GM12874 (cell line): ENCODE data around the gene MRPL48.

Source experiments
- CTCF ChIP-seq: IDR thresholded peaks from 2 replicates; pipeline ENCODE4 v1.5.1; 2011; ENCODE audit warnings: low read depth, mild to moderate bottlenecking, control low read depth, low read length, moderate library complexity; ENCODE audit not compliant: insufficient read depth

MRPL48 gene

GRCh38 chr11:73866586-73866996, 78.9 kb downstream of the MRPL48 start:
- TF ChIP-seq CTCF, result no peak

GRCh38 chr11:73869332-73869949, 81.8 kb downstream of the MRPL48 start:
- no peak for TF ChIP-seq CTCF

GRCh38 chr11:73870261-73870660, 82.6 kb downstream of the MRPL48 start:
- no peak for TF ChIP-seq CTCF

GRCh38 chr11:73872749-73873357, 85.2 kb downstream of the MRPL48 start:
- no peak for TF ChIP-seq CTCF

GRCh38 chr11:73875380-73875779, 87.7 kb downstream of the MRPL48 start:
- no peak for TF ChIP-seq CTCF

GRCh38 chr11:73875840-73876239, 88.2 kb downstream of the MRPL48 start:
- TF ChIP-seq CTCF, result no peak

GRCh38 chr11:73876424-73877310, 89.0 kb downstream of the MRPL48 start, which contains the start of the genes COA4 and PAAF1:
Gene COA4, minus strand, starts transcription at chr11:73876846. Its CDS starts 3,468 bp downstream, at chr11:73873378.
Gene PAAF1, plus strand, starts transcription at chr11:73876999. Its CDS starts 23 bp downstream, at chr11:73877022.
- no peak for TF ChIP-seq CTCF
